Kidney (tissue), 14 donors: ENCODE results near the gene ALOX5. TPM values are rescaled to one million over a fixed set of nuclear protein-coding genes. Genes with fewer than 3 reads are reported as not detected.

ENCODE experiments used
- DNase-seq, 5 donors: peaks; one replicate each; pipeline ENCODE4 v3.0.0-alpha.2; 2013 to 2020
- FAIRE-seq: peaks from 2 replicates; lab custom pipeline; 2012; peaks lifted over from hg19 to GRCh38; lab: Jason Lieb, UNC
- H3K27ac ChIP-seq, 2 donors: one replicate each; pipeline ENCODE4 v1.7.0; 2013; ENCODE audit warnings: low read depth in 2 of 2, low read length in 2 of 2, inconsistent platforms in 1 of 2
- H3K27me3 ChIP-seq: one replicate; pipeline ENCODE4 v1.7.1; 2013; ENCODE audit warnings: low read length, inconsistent platforms; ENCODE audit not compliant: control insufficient read depth, insufficient read depth
- H3K36me3 ChIP-seq, 3 donors: one replicate each; pipeline versions ENCODE4 v1.7.0 to v1.7.1; 2013; ENCODE audit warnings: low read length in 3 of 3, control low read depth in 1 of 3, inconsistent platforms in 1 of 3; ENCODE audit not compliant: insufficient read depth in 3 of 3, control insufficient read depth in 2 of 3
- H3K4me1 ChIP-seq, 3 donors: one replicate each; pipeline versions ENCODE4 v1.7.0 to v1.7.1; 2013; ENCODE audit warnings: low read length in 3 of 3, inconsistent platforms in 1 of 3, low read depth in 1 of 3; ENCODE audit not compliant: control insufficient read depth in 2 of 3, insufficient read depth in 2 of 3
- H3K4me3 ChIP-seq, 3 donors: one replicate each; pipeline versions ENCODE4 v1.7.0 to v1.8.1; 2013; ENCODE audit warnings: low read length in 3 of 3, control low read depth in 1 of 3, inconsistent platforms in 1 of 3
- H3K9ac ChIP-seq, 3 donors: one replicate each; pipeline versions ENCODE4 v1.7.0 to v1.7.1; 2013; ENCODE audit warnings: low read length in 3 of 3, control low read depth in 1 of 3, inconsistent platforms in 1 of 3
- H3K9me3 ChIP-seq, 3 donors: one replicate each; pipeline versions ENCODE4 v1.7.0 to v1.7.1; 2013; ENCODE audit warnings: low read length in 3 of 3, control low read depth in 1 of 3, inconsistent platforms in 1 of 3; ENCODE audit not compliant: control insufficient read depth in 2 of 3, insufficient read depth in 1 of 3
- CTCF ChIP-seq: IDR thresholded peaks from 3 replicates; pipeline ENCODE4 v1.5.1; 2012; ENCODE audit warnings: mild to moderate bottlenecking, moderate library complexity, borderline replicate concordance; ENCODE audit not compliant: insufficient read depth; ENCODE audit errors: extremely low read depth
- intact Hi-C: fragments of 100-400 bp; cut with DNase I; formaldehyde crosslinking; loops from one replicate; pipeline ENCODE4 v1.11.1; 2022
- polyA plus RNA-seq: library from polyadenylated mRNA; stranded (reverse); fragments of 350-450 nt; fragmentation: Illumina TruSeq; extraction: RNeasy Lipid Tissue Mini Kit (QIAGEN cat#74804); gene quantifications from one replicate; pipeline ENCODE4 v1.2.3, GENCODE V29; 2014; ENCODE audit warnings: low read depth, low replicate concordance; ENCODE audit not compliant: insufficient read depth
- total RNA-seq: library from RNA; stranded (reverse); fragmentation: NEBNext Ultra II Directional; extraction: Animal tissue kit (Norgen Biotek cat#: 25700); gene quantifications from one replicate; pipeline ENCODE4 v1.2.1, GENCODE V29; 2021
- donor health status: control.
- donor health status: control.
- donor health status: control.
- donor health status: control.
- donor health status: control.
- donor health status: DM: yes; HTN: yes; CAD: no.
- donor health status: Normal renal cell carcinoma (clear cell type).

ALOX5 gene
- total and polyA plus RNA-seq, 2 donors from 2014 or later, result 2.5 to 58.1 TPM

DNA sequence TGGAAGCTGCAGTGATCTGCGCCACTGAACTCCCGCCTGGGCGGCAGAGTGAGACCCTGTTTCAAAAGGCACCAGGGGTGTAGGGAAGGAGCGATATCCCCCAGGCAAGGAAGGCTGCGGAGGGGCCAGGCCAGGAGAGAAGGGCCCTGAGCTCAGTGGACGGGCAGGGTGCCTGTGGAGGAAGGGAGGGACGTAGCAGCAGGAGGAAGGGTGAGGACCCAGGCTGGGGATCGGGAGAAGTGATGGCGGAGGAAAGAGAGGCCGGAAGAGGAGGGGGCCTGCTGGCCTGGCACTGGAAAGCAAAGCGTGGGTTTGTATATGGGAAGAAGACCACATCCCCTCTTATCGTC, 45.6 kb downstream of the ALOX5 start:
- Histone ChIP-seq H3K9ac (peak overlapping the region in 2 of 3 donors; percentile 11 to 44), H3K36me3 (no peaks in the 10 kb centered on the region), H3K4me1 (peaks cover 0 to 8% (median 6%) of the 10 kb centered on the region in 3 donors), H3K27ac (peak overlapping the region; percentile 74 to 85), H3K9me3 (no peaks in the 10 kb centered on the region), H3K4me3 (peak overlapping the region; percentile 52 to 58 (median 56)), H3K27me3 (no peaks in the 10 kb centered on the region)
- TF ChIP-seq CTCF, result no peak
- peak in 1 of 5 donors; percentile 81 for DNase-seq
- intact Hi-C loops, result no loop called here
- FAIRE-seq, result no peak

GRCh38 chr10:45420453-45421192, 46.6 kb downstream of the ALOX5 start:
- intact Hi-C loops, result no loop called here
- FAIRE-seq (no peak), DNase-seq (peak; percentile 52 to 95 (median 69))
- no peaks in the 10 kb centered on the region for H3K27me3 ChIP-seq
- no peak for TF ChIP-seq CTCF
- H3K27ac ChIP-seq, result peak overlapping the region; percentile 37 to 85
- no peak overlapping the region for H3K4me3 ChIP-seq
- peaks cover 0 to 8% (median 6%) of the 10 kb centered on the region in 3 donors for H3K4me1 ChIP-seq
- no peaks in the 10 kb centered on the region for H3K36me3 ChIP-seq
- H3K9me3 ChIP-seq, result no peaks in the 10 kb centered on the region
- H3K9ac ChIP-seq, result peak overlapping the region in 1 of 3 donors; percentile 10

DNA sequence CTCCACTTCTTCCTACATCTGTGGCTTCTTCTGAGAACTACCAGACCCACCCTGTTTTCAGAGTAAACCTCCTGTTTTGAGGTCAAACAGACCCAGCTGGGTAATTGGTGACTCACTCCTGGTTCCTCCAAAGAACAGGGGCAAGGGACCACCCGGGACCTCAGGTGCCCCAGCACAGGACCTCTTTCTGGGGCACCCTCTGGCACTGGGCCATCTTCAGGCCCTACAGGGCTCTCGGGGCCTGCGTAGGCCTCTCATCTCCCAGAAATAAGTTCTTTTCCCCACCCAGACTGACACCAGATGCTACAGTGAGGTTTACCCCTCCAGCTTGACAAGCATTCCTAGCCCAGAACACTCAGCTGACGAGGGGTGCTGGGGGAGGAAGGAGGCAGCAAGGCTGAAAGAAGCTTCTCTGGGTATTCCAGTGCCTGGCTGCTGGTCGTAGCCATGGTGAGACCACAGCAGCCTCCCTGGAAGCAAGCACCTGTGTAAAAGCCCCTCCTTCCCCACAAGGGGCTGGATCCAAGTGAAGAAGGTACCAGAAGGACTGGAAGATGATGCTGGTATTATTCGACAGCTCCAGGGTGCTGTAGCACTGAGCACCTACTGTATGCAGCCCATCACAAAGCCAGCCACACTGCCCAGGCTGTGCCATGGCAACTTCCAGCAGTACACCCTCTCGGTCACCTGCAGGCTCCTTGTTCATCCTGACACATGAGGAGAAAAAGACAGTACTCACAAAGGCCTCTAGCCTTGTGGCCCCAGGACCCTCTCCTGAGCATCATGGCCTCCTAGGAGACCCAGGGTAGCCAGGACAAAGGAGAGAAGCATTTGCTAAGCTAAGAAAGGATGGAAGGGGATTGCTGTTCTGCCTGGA, 47.4 kb downstream of the ALOX5 start:
- H3K9me3 ChIP-seq, result no peaks in the 10 kb centered on the region
- DNase-seq (no peak), FAIRE-seq (no peak)
- H3K4me3 ChIP-seq, result no peak overlapping the region
- H3K27ac ChIP-seq, result no peak overlapping the region
- TF ChIP-seq CTCF, result no peak
- intact Hi-C loops, result no loop called here
- no peaks in the 10 kb centered on the region for H3K36me3 ChIP-seq
- no peak overlapping the region for H3K9ac ChIP-seq
- H3K4me1 ChIP-seq, result peaks cover 0 to 8% (median 6%) of the 10 kb centered on the region in 3 donors
- H3K27me3 ChIP-seq, result no peaks in the 10 kb centered on the region
